GM18870 (cell line): ENCODE results near the gene TARM1.
A peak's percentile ranks its signal among the peaks of the same experiment; 100 is the strongest.

Experiments
- ATAC-seq: cut with Tn5 transposase; IDR thresholded peaks from one replicate; pipeline ENCODE4 v1.9.1; 2021; ENCODE audit warnings: moderate library complexity; ENCODE audit not compliant: unreplicated experiment

The TARM1 gene

GRCh38 chr19:54081032-54081431 lies at the start of gene TARM1:
Gene TARM1, minus strand, starts transcription at chr19:54081365. Its CDS starts 25 bp downstream, at chr19:54081340.
- ATAC-seq, result no peak

GRCh38 chr19:54129617-54129996 lies 48.4 kb upstream of the TARM1 start:
- no peak for ATAC-seq

- no peak for ATAC-seq
Observed at GRCh38 chr19:54128796-54129616, 47.8 kb upstream of the TARM1 start.

GRCh38 chr19:54128441-54128725 lies 47.2 kb upstream of the TARM1 start:
- no peak for ATAC-seq

- ATAC-seq, result no peak
Observed at GRCh38 chr19:54127688-54128440, 46.7 kb upstream of the TARM1 start.

- ATAC-seq, result no peak
Observed at GRCh38 chr19:54125713-54126112, 44.5 kb upstream of the TARM1 start.

- ATAC-seq, result no peak
Observed at GRCh38 chr19:54124393-54124792, 43.2 kb upstream of the TARM1 start.

- no peak for ATAC-seq
Observed at GRCh38 chr19:54123682-54124081, 42.5 kb upstream of the TARM1 start.

- no peak for ATAC-seq
Observed at GRCh38 chr19:54121259-54121658, 40.1 kb upstream of the TARM1 start.

- peak; percentile 83 for ATAC-seq
Observed at GRCh38 chr19:54115109-54116063, 34.2 kb upstream of the TARM1 start, which contains the start of the genes PRPF31 and TFPT. Gene PRPF31, plus strand, starts transcription at chr19:54115754. Its CDS starts 2,525 bp downstream, at chr19:54118279. Gene TFPT, minus strand, starts transcription at chr19:54115657. Its CDS starts 388 bp downstream, at chr19:54115269.

GRCh38 chr19:54114340-54115108 lies 33.4 kb upstream of the TARM1 start:
- ATAC-seq, result no peak

- no peak for ATAC-seq
Observed at GRCh38 chr19:54109651-54110050, 28.5 kb upstream of the TARM1 start.

- ATAC-seq, result no peak
Observed at GRCh38 chr19:54108496-54108895, 27.3 kb upstream of the TARM1 start.

- no peak for ATAC-seq
Observed at GRCh38 chr19:54107876-54108490, 26.8 kb upstream of the TARM1 start.

- no peak for ATAC-seq
Observed at GRCh38 chr19:54106716-54107115, 25.6 kb upstream of the TARM1 start.

- ATAC-seq, result no peak
Observed at GRCh38 chr19:54105796-54106195, 24.6 kb upstream of the TARM1 start.

- ATAC-seq, result no peak
Observed at GRCh38 chr19:54104998-54105715, 24.0 kb upstream of the TARM1 start.

- ATAC-seq, result peak; percentile 88
Observed at GRCh38 chr19:54102421-54103169, 21.4 kb upstream of the TARM1 start, which contains the start of gene NDUFA3. Gene NDUFA3, plus strand, starts transcription at chr19:54102855. Its CDS starts 24 bp downstream, at chr19:54102879.
